ENCODE data around the gene MLLT6. TPM values are rescaled to one million over a fixed set of nuclear protein-coding genes. Genes with fewer than 3 reads are reported as not detected.
A peak's percentile ranks its signal among the peaks of the same experiment; 100 is the strongest.

The MLLT6 gene
- total and polyA plus RNA-seq, 2 of the 13 experiments (the other 11 are each of a cell fraction or from before 2014, with no cell fraction given), result 50.7 to 69.5 TPM

DNA sequence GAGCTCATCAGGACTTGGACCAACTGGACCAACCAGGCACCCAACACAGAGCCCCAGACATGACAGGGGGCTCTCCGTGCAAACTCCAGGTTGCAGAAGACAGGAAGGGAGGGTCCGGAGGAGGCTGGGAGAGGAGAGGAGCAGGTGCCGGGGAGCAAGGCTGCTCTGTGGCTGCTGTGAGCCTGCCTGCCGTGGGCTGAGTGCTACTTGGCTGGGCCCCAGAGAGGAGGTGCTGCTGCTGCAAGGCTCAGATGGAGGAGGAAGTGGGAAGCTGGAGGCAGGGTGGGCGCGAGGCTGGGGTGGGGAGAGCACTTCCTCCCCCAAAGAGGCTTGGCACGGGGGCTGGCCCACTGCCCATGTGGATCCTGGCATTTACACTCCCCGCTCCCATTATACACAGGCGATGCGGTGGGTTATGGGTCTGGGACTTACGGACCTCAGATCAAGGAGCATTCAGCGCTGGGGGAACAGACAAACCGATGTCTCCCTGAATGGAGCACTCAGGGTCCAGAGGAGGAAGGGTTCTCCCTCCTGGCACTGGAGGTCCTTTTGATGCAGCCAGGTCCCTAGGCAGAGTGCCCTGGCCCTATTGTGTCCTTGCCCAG lies 46.2 kb upstream of the MLLT6 start (continued):
- TF ChIP-seq, protein P1, sequence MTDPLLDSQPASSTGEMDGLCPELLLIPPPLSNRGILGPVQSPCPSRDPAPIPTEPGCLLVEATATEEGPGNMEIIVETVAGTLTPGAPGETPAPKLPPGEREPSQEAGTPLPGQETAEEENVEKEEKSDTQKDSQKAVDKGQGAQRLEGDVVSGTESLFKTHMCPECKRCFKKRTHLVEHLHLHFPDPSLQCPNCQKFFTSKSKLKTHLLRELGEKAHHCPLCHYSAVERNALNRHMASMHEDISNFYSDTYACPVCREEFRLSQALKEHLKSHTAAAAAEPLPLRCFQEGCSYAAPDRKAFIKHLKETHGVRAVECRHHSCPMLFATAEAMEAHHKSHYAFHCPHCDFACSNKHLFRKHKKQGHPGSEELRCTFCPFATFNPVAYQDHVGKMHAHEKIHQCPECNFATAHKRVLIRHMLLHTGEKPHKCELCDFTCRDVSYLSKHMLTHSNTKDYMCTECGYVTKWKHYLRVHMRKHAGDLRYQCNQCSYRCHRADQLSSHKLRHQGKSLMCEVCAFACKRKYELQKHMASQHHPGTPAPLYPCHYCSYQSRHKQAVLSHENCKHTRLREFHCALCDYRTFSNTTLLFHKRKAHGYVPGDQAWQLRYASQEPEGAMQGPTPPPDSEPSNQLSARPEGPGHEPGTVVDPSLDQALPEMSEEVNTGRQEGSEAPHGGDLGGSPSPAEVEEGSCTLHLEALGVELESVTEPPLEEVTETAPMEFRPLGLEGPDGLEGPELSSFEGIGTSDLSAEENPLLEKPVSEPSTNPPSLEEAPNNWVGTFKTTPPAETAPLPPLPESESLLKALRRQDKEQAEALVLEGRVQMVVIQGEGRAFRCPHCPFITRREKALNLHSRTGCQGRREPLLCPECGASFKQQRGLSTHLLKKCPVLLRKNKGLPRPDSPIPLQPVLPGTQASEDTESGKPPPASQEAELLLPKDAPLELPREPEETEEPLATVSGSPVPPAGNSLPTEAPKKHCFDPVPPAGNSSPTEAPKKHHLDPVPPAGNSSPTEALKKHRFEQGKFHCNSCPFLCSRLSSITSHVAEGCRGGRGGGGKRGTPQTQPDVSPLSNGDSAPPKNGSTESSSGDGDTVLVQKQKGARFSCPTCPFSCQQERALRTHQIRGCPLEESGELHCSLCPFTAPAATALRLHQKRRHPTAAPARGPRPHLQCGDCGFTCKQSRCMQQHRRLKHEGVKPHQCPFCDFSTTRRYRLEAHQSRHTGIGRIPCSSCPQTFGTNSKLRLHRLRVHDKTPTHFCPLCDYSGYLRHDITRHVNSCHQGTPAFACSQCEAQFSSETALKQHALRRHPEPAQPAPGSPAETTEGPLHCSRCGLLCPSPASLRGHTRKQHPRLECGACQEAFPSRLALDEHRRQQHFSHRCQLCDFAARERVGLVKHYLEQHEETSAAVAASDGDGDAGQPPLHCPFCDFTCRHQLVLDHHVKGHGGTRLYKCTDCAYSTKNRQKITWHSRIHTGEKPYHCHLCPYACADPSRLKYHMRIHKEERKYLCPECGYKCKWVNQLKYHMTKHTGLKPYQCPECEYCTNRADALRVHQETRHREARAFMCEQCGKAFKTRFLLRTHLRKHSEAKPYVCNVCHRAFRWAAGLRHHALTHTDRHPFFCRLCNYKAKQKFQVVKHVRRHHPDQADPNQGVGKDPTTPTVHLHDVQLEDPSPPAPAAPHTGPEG (CRISPR knock-in tag; IDR thresholded peaks at IDR 0.05), result no peak
- TF ChIP-seq, protein P2, sequence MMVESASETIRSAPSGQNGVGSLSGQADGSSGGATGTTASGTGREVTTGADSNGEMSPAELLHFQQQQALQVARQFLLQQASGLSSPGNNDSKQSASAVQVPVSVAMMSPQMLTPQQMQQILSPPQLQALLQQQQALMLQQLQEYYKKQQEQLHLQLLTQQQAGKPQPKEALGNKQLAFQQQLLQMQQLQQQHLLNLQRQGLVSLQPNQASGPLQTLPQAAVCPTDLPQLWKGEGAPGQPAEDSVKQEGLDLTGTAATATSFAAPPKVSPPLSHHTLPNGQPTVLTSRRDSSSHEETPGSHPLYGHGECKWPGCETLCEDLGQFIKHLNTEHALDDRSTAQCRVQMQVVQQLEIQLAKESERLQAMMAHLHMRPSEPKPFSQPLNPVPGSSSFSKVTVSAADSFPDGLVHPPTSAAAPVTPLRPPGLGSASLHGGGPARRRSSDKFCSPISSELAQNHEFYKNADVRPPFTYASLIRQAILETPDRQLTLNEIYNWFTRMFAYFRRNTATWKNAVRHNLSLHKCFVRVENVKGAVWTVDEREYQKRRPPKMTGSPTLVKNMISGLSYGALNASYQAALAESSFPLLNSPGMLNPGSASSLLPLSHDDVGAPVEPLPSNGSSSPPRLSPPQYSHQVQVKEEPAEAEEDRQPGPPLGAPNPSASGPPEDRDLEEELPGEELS (CRISPR knock-in tag; IDR thresholded peaks at IDR 0.05), result 0 out of 2 replicates have a peak, but pooled peaks have one; percentile 14
- TF ChIP-seq ZNF883 (CRISPR knock-in tag; IDR thresholded peaks at IDR 0.05; ENCODE audit: not compliant biosample characterization), result peak; percentile 26
- 0 out of 2 replicates have a peak, but pooled peaks have one; percentile 10 for TF ChIP-seq ZNF572 (CRISPR knock-in tag; IDR thresholded peaks at IDR 0.05)

Measured in HepG2 (cell line).